NCI-H146 treated with DMSO at 0.1 percent for 48 hours (cell line): ENCODE results near the gene FTCD.
"Not testable (repeated sequence)": the region's sequence is repeated elsewhere in the genome, so short reads cannot be mapped to it uniquely, and the experiment has no call there.

Experiments used
- DNase-seq: peaks from one replicate; lab custom pipeline; 2025; ENCODE audit not compliant: unreplicated experiment; lab: John Stamatoyannopoulos, UW

The FTCD gene

DNA sequence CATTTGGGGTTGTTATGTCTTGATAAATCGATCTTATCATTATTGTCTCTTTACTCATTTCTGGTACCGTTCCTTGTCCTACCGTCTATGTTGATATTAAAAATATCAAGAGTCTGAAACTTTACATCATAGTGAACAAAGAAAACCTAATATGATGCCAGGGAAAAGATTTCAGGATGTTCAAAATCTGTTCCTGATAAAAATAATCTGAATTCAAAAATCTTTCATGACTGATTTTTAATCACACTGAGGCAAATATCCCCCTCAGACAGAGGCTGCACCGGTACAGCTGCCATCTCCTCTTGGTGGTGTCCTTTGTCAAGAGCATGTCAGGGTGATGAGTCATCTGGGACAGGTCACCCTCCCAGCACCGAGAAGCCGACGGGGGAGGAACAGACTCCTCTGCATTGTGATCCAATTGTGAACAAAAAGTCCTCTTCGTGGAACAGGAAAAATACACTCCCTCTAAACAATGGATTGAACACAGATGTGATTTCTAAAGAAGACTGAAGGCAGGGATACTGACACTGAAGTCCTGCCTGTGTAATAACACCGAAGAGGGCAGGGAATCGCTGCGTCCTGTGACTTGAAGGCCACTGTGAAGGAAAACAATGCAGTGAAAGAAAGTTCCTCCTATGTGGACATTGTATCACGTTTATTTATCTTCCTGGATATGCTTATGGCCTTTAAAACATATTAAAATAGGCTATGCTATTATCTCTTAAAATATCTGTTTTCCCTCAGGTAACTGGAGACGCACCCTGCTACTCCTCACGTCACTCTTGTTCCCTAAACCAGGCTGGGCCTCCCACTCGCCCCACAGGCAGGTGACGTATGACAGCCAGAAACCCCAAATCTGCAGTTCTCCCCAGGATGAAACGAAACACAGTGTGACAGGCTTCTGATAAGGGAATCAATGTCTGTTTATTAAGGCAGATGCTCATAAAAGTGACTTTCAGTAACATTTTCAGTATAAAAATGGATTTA lies 33.1 kb upstream of the FTCD start:
- no peak for DNase-seq

DNA sequence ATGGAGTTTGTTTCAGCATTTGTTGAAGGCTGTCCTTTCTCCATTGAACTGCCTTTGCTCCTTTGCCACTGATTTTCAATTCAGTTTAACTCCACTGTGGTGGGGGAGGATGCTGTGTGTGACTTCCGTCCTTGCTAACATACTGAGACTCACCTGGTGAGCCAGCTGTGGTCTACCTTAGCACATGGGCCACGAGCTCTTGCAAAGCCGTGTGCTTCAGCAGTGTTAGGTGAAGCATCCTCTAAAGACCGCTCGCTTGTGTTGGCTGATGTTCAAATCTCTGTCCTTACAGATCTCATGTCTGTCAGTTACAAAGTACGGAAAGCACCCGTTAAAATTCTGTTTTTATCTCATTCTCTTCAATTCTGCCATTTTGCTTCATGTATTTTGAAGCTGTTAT lies 32.4 kb upstream of the FTCD start:
- no peak for DNase-seq

DNA sequence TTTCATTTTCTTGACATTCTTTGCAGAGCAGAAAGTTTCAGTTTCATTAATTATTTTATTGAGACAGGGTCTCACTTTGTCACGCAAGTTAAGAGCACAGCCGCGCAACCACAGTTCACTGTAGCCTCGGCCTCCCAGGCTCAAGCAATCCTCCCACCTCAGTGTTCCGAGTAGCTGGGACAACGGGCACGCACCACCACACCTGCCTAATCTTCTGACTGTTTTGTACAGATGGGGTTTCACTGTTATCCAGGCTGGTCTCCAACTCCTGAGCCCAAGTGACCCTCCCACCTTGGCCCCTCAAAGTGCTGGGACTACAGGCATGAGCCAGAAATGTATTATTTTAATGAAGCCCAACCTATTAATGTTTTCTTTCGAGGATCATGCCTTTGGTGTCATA lies 31.9 kb upstream of the FTCD start:
- DNase-seq = no peak

DNA sequence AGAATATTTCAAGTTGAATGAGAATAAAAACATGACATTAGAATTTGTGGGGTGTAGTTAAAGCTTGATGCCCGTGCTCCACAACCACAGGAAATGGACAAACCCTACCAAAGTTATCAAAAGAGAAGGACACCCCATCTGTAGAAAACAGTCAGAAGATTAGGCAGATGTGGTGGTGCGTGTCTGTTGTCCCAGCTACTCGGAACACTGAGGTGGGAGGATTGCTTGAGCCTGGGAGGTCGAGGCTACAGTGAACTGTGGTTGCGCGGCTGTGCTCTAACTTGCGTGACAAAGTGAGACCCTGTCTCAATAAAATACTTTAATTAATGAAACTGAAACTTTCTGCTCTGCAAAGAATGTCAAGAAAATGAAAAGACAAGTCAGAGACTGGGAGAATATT lies 30.3 kb upstream of the FTCD start:
- DNase-seq = no peak

DNA sequence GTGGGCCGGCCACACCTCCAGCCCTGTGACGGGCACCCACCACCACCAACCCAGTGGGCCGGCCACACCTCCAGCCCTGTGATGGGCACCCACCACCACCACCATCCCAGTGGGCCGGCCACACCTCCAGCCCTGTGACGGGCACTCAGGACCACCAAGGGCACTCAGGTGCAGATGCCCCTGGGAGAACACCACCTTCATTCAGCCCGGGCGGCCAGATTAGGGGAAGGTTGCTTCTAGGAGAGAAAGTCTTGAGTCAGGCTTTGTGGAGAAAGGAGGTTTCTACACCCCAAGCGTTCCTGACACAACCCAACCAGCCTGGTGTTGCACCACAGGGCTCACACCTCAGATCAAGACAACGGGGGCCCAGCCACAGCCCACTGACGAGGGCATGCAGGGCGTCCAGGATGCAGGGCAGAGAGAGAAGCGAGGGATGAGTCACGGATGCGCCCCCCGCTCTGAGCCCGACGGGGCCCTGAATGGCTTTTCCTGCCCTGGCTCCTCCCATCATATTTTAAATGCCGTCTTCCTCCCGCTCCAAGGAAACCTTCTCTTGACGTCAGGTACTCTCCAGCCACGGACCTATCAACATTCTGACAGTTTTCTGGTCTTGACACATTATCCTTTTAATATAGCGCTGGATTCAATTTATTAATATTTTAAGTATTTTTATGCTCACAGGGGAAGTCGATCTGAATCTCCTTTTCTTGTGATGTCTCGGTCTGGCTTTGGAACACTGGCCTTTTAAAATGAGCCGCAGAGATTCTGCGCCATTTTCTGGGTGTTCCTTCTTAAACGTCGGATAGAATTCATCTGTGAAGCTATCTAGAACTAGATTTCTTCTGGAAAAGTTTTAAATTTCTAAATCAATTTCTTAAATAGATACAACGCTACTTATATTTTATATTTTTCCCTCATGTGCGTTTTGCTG lies 29.5 kb upstream of the FTCD start:
- no peak for DNase-seq

DNA sequence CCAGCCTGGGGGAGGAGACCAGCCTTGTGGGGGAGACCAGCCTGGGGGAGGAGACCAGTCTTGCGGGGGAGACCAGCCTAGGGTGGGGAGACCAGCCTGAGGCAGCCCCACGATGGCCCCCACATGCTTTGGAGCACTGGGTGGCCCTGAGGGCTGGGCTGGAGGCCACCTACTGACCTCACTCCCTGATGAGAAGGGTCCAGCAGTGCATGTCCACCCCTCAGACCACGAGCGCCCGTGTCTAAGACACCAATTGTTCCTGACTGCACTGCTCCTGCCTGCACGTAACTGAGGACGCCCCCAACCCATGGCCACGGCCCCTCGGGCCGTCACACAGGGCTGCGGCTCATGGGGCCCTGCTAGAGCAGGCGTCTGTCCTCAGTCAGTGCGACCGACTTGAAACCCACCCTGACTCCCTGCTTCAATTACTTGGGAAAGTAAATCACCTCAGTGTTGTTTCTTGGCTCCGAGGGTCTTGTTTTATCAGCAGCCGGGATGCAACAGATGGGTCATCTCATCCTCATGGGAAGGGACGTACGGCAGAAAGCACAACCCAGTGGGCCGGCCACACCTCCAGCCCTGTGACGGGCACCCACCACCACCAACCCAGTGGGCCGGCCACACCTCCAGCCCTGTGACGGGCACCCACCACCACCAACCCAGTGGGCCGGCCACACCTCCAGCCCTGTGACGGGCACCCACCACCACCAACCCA lies 28.7 kb upstream of the FTCD start, which contains the start of gene SPATC1L:
TSS of gene SPATC1L (minus strand) at position 550 of the 715 bp plus-strand sequence. CDS start 1,643 bp downstream, outside the sequence.
- DNase-seq = no peak

DNA sequence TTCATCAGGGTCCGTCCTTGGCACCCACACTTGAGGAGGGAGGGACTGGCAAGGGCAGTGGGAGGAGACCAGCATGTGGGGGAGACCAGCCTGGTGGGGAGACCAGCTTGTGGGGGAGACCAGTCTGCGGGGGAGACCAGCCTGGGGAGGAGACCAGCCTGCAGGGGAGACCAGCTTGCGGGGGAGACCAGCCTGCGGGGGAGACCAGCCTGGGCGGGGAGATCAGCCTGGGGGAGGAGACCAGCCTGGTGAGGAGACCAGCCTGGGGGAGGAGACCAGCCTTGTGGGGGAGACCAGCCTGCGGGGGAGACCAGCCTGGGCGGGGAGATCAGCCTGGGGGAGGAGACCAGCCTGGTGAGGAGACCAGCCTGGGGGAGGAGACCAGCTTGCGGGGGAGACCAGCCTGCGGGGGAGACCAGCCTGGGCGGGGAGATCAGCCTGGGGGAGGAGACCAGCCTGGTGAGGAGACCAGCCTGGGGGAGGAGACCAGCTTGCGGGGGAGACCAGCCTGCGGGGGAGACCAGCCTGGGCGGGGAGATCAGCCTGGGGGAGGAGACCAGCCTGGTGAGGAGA lies 28.0 kb upstream of the FTCD start:
- not testable (repeated sequence) for DNase-seq

DNA sequence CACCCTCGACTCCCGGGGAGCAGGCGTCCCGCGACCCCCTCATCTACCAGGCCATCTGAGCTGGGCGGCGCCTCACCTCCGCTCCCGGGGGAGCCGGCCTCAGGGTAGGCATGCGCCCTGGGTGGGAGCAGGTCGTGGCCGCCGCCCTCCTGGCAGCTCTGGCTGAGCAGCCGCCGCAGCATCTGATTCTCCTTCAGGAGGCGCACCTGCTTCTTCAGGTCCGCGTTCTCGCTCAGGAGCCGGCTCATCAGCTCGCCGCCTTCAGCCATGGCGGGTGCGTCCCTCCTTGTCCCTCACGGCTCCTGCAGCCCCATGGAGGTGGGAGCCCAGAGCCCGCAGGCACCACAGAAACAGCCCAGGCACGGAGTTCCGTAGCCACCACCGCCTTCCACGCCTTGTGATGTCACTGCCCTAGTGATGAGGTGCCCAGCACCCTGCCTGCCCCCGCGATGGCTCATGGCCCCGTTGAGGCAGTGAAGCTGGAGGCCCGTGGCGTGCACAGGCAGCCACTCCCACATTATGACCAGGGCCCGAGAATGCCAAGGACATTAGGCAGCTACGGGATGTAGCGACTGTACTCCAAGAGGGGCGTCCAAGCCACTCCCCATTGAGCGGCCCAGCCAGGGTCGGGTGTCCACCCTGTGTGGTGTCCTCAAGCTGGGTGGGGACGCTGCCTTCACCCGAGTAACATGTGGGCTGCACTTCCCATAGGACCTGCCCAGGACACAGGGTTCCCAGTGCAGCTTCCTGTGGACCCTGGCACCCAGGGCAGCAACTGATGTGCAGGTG lies 27.4 kb upstream of the FTCD start:
- peak; percentile 58 for DNase-seq

DNA sequence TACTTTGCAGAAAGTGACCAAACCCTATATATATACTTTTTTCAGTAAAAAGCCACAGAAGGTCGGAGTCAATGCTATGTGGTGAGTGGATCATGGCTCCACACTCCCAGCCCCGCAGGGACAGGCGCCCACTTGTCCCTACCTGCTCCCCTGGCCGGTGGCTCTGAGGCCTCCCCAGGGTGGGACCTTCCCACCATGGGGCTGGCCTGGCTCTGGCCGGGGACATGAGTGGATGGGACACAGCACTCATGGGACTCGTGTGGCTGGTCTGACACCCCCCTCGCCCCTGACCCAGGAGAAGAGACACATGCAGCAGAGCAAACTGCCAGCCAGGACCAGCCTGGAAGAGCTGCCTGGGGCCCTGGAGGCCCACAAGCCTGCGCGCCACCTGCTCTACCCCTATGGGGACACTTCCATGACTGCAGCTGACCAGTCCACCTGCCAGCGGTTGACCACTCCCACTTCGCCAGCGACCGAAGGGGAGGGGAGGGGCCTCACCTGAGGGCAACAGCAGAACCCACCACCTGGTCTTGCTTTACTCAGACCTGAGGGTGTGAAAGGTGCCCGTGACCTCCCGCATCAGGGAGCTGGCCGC lies 26.7 kb upstream of the FTCD start:
- peak; percentile 58 for DNase-seq

DNA sequence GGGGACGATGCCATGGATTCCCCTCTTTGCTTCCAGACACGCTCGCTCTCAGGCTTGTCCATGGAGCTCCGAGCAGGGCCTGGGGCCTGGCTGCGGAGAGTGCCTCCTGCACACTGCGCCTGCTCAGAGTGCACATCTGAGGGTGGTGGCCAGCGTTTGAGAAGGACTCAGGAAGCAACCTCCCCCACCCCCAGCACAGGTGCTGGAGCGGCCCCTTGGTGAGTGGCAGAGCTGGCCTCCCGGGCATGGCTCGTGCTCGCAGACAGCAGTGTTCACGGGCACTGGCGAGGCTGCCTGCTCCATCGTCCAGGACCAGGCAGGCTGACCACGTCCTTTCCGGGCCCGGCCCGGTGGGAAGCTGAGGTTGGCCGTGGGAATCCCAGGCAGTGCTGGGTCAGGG lies 26.1 kb upstream of the FTCD start:
- DNase-seq = no peak

DNA sequence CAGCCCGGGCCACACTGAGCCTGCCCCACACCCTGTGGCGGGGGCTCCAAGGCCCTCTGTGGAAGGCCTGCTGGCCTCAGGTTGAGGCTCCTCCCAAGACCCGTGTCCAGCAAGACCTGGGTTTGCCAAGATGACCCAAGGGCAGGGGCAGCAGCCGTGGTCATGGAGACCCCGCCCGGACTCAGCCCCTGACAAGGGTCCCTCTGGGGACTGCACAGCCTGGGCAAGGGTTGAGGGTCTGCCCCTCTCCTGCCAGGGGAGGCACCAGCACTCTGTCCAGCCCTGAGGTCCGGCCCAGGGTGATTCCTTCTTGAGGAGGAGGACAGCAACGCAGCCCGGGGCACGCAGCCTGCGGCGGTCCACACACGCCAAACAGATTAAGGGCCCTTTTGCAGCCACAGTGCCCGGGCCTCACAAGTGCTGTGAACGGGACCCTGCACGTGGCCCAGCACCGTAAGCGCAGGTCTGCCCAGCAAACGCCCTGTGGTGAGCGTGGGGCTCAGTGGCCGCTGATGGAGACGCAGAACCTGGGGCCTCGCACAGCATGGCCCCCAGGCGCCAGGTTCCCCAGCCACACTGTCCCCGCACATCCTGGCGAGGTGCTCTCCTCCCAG lies 25.5 kb upstream of the FTCD start:
- no peak for DNase-seq

DNA sequence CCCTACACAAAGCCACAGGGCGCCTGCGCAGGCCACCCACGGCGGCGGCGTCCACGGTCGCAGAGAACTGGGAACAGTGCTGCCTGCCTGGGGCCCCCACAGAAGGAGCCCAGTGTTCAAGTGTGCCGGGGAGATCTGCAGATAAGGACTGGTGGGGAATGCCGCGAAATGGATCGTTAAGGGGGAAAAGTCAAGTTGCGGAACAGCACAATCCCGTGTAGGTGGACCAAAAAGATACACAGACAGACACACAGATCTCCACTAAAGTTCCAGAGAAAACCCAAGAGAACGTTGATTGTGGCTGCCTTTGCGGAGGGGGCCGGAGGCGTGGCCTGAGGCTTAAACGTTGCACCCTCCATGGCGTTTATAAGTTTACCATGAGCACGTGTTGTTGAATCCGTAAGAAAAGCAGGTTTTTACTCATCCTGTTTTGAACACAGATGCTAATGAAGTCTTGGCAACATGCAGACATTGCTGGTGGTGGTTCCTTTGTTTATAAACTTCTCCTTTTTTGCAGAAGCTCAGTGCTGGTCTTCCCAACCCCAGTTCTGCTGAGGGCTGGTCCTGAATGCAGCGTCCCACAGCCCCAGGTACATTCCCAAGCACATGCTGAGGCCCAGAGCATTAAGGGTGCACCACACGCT lies 24.8 kb upstream of the FTCD start:
- no peak for DNase-seq

DNA sequence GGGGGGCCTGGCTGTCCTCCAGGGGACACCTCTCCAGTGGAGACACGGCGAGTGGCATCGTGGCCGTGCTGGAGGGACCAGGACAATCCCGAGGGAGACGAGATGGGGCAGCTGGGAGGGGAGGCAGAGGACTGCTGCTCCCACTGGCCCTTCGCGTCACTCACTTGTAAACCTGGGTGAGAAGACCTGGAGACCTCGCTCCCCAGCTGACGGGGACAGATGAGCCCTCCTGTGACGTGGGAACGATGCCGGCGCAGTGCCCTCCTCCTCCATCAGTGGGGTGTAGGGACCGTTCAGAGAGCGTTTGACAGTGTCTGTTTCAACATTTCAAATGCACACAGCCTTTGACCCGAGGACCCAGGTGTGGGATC lies 24.3 kb upstream of the FTCD start:
- no peak for DNase-seq

DNA sequence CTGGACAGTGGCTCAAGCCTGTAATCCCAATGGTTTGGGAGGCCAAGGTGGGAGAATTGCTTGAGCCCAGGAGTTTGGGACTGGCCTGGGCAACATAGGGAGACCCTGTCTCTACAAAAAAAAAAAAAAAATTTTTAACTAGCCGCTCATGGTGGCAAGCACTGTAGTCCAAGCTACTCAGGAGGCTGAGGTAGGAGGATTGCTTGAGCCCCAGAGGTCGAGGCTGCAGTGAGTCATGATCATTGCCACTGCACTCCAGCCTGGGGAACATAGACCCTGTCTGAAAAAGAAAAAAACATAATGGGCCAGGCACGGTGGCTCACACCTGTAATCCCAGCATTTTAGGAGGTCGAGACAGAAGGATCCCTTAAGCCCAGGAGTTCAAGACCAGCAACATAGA lies 23.6 kb upstream of the FTCD start:
- no peak for DNase-seq

DNA sequence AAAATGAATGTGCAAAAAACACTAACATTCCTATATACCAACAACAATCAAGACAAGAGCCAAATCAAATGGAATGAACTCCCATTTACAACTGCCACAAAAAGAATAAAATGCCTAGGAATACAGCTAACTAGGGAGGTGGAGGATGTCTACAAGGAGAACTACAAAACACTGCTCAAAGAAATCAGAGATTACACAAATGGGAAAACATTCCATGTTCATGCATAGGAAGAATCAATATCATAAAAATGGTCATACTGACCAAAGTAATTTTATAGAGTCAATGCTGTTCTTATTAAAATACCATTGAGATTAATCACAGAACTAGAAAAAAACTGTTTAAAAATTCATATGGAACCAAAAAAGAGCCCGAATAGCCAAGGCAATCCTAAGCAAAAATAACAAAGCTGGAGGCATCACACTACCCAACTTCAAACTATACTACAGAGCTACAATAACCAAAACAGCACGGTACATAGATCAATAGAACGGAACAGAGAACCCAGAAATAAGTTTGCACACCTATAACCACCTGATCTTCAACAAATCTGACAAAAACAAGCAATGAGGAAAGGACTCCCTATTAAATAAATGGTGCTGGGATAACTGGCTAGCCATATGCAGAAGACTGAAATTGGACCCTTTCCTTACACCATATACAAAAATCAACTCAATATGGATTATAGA lies 21.2 kb upstream of the FTCD start:
- not testable (repeated sequence) for DNase-seq

DNA sequence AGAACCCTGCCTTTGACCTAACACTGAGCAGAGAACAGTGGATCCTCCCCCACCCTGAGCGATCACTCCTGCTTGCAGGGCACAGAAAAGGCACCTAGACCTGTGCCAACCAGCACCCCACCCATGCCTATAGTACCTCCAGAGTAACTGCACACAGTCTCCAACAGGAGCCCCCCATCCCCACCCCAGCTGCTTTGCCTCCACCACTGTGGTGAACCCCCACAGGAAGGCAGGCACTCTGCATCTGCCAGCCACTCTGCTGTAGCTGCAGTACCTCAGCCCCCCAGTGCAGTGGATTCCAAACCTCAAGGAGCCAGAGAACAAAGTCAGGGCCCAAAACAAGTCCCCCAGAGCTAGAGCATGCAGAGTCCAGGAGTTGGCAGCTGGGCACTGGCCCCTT lies 18.2 kb upstream of the FTCD start:
- DNase-seq = no peak

DNA sequence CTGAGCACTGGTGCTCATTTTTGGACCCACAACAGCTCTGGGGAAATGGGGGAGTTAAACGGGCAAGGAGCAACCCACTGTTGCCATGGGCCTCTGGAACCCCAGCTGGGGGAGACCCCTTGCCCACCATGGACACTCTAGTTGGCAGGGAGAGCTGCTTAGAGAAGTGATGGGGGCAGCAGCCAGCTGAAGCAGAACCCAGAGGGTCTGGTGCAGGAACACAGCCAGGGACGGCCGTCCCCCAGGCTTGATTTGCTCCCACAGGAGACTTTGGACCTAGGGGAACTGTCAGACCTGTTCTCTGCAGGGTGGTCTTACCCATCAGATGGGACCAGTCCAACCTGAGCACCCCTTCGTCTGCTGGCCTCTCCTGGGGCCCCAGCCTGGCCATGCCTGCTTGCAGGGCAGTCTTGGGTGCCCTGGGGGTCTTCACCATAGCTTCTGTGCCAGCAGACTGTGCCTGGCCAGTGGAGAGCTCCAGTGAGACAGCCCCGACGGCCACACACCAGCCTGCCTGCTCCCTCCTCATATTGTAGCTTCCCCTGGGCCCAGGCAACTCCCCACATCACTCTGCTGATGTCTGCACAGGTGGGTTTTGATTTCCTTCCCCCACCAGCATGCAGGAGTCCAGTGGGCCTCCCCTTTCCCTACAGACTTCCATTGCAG lies 17.6 kb upstream of the FTCD start:
- DNase-seq = no peak
